Lung (tissue), 12 donors: ENCODE measurements around the gene NR2C1. TPM values are rescaled to one million over a fixed set of nuclear protein-coding genes. Genes with fewer than 3 reads are reported as not detected.

Experiments
- ATAC-seq: fragments of 200-7000 bp; cut with Tn5 transposase; one replicate; pipeline ENCODE4 v1.9.1; 2020; ENCODE audit warnings: moderate number of reproducible peaks; ENCODE audit not compliant: insufficient read depth, low FRiP score
- DNase-seq, 3 donors: peaks; one replicate each; pipeline ENCODE4 v3.0.0-alpha.2; 2013 to 2017
- H3K27ac ChIP-seq, 2 donors: one replicate each; pipeline ENCODE4 v1.5.1; 2013; ENCODE audit warnings: mild to moderate bottlenecking in 2 of 2, moderate library complexity in 2 of 2, control low read depth in 1 of 2, inconsistent platforms in 1 of 2, low read depth in 1 of 2, low read length in 1 of 2
- H3K27me3 ChIP-seq, 3 donors: one replicate each; pipeline ENCODE4 v1.5.1; 2013; ENCODE audit warnings: low read length in 2 of 3; ENCODE audit not compliant: control insufficient read depth in 3 of 3, insufficient read depth in 3 of 3
- H3K36me3 ChIP-seq, 4 donors: one replicate each; pipeline ENCODE4 v1.5.1; 2013; ENCODE audit warnings: low read length in 4 of 4, mild to moderate bottlenecking in 1 of 4, moderate library complexity in 1 of 4; ENCODE audit not compliant: control insufficient read depth in 4 of 4, insufficient read depth in 4 of 4
- H3K4me1 ChIP-seq, 5 donors: one replicate each; pipeline ENCODE4 v1.5.1; 2013; ENCODE audit warnings: low read length in 5 of 5, mild to moderate bottlenecking in 2 of 5, moderate library complexity in 1 of 5; ENCODE audit not compliant: control insufficient read depth in 5 of 5, insufficient read depth in 5 of 5
- H3K4me3 ChIP-seq: one replicate; pipeline ENCODE4 v1.5.1; 2013; ENCODE audit warnings: mild to moderate bottlenecking, control low read depth, moderate library complexity
- H3K9ac ChIP-seq, 2 donors: one replicate each; pipeline ENCODE4 v1.5.1; 2013; ENCODE audit warnings: low read length in 2 of 2, control low read depth in 1 of 2; ENCODE audit not compliant: insufficient read depth in 1 of 2
- H3K9me3 ChIP-seq, 4 donors: one replicate each; pipeline ENCODE4 v1.5.1; 2013; ENCODE audit warnings: low read length in 3 of 4, mild to moderate bottlenecking in 1 of 4, moderate library complexity in 1 of 4; ENCODE audit not compliant: control insufficient read depth in 4 of 4, insufficient read depth in 3 of 4
- CTCF ChIP-seq: IDR thresholded peaks from 2 replicates; pipeline ENCODE4 v1.5.1; 2012; ENCODE audit warnings: mild to moderate bottlenecking; ENCODE audit errors: control extremely low read depth, extremely low read depth
- WGBS, 2 donors: extraction: QIAGEN DNeasy Blood & Tissue Kit; methylation state at CpG; one replicate each; pipeline ENCODE4 v1.1.7; 2013; 5-methylcytosine and 5-hydroxymethylcytosine counted together
- polyA plus RNA-seq, 2 donors: library from polyadenylated mRNA; stranded (reverse); fragments of 200-250 nt; gene quantifications; one replicate each; pipeline ENCODE4 v1.2.1, GENCODE V29; 2013
- total RNA-seq, 2 donors: library from RNA; depleted of rRNA in 1 of 2; stranded (reverse); fragments of >200 nt in 1 of 2; gene quantifications; one replicate each; pipeline ENCODE4 v1.2.1, GENCODE V29; 2014 to 2021
- donor health status: control.
- donor health status: control.
- donor health status: Bipolar disorder and iron deficiency.
- donor health status: healthy.
- donor health status: DM: yes; HTN: yes; CAD: no.

NR2C1 gene
- total and polyA plus RNA-seq, 4 donors = 8.6 to 85.2 (median 51.3) TPM

GRCh38 chr12:95057424-95057823 is 16.0 kb downstream of the NR2C1 start:
- H3K36me3 ChIP-seq = peaks cover 10 to 37% (median 27%) of the 10 kb centered on the region in 4 donors
- no peak for ATAC-seq
- peaks cover 0 to 4% (median 0%) of the 10 kb centered on the region in 5 donors for H3K4me1 ChIP-seq
- no peak for DNase-seq
- H3K27ac ChIP-seq = no peak overlapping the region
- 98 to 99% methylated on average over 3 of the region's 3 CpGs for WGBS, 2 donors
- no peak overlapping the region for H3K4me3 ChIP-seq
- H3K9ac ChIP-seq = no peak overlapping the region
- no peaks in the 10 kb centered on the region for H3K9me3 ChIP-seq
- no peaks in the 10 kb centered on the region for H3K27me3 ChIP-seq
- TF ChIP-seq CTCF = no peak

GRCh38 chr12:95055057-95055456 is 18.4 kb downstream of the NR2C1 start:
- Histone ChIP-seq H3K27me3 (no peaks in the 10 kb centered on the region), H3K36me3 (peaks cover 9 to 39% (median 25%) of the 10 kb centered on the region in 4 donors), H3K4me1 (peaks cover 0 to 4% (median 0%) of the 10 kb centered on the region in 5 donors), H3K27ac (no peak overlapping the region), H3K9me3 (no peaks in the 10 kb centered on the region), H3K4me3 (no peak overlapping the region), H3K9ac (no peak overlapping the region)
- DNase-seq (peak in 2 of 3 donors; percentile 22 to 29), ATAC-seq (no peak)
- 70 to 83% methylated on average over 2 of the region's 2 CpGs for WGBS, 2 donors
- no peak for TF ChIP-seq CTCF

- WGBS, 2 donors = 78 to 85% methylated on average over 2 of the region's 2 CpGs
- Histone ChIP-seq H3K9ac (no peak overlapping the region), H3K9me3 (no peaks in the 10 kb centered on the region), H3K4me1 (peaks cover 0 to 4% (median 0%) of the 10 kb centered on the region in 5 donors), H3K27ac (no peak overlapping the region), H3K36me3 (peaks cover 12 to 39% (median 26%) of the 10 kb centered on the region in 4 donors), H3K4me3 (no peak overlapping the region), H3K27me3 (no peaks in the 10 kb centered on the region)
- DNase-seq (peak in 1 of 3 donors; percentile 1), ATAC-seq (no peak)
- no peak for TF ChIP-seq CTCF
Measured at GRCh38 chr12:95054206-95054605, 19.2 kb downstream of the NR2C1 start.

GRCh38 chr12:95051241-95051640 is 22.2 kb downstream of the NR2C1 start:
- TF ChIP-seq CTCF = no peak
- no peak for DNase-seq
- Histone ChIP-seq H3K9ac (no peak overlapping the region), H3K27me3 (no peaks in the 10 kb centered on the region), H3K4me3 (no peak overlapping the region), H3K9me3 (no peaks in the 10 kb centered on the region), H3K36me3 (peaks cover 15 to 44% (median 27%) of the 10 kb centered on the region in 4 donors), H3K4me1 (peaks cover 0 to 4% (median 0%) of the 10 kb centered on the region in 5 donors), H3K27ac (no peak overlapping the region)
- no peak for ATAC-seq
- 95% methylated on average over 4 of the region's 4 CpGs for WGBS, 2 donors
